Neural cell (in vitro differentiated cells): ENCODE data around the gene JADE1. TPM values are rescaled to one million over a fixed set of nuclear protein-coding genes. Genes with fewer than 3 reads are reported as not detected.
A peak's percentile ranks its signal among the peaks of the same experiment; 100 is the strongest.

Experiments used
- H2AFZ ChIP-seq: fragments of 200-600, 300-800 bp; sonication (generic), shearing (Covaris generic); 2 replicates; pipeline ENCODE4 v1.6.0; 2014; ENCODE audit warnings: low read depth, mild to moderate bottlenecking, antibody characterized with exemption, low read length, moderate library complexity
- H3F3A ChIP-seq: fragments of 200-600 bp; shearing (Covaris generic); 2 replicates; pipeline ENCODE4 v1.6.1; 2016; ENCODE audit warnings: mild to moderate bottlenecking, moderate library complexity, mixed read lengths, antibody characterized with exemption, low read length; ENCODE audit not compliant: insufficient read depth, poor library complexity, severe bottlenecking
- H3K27ac ChIP-seq: fragments of 200-600, 300-800 bp; sonication (generic), shearing (Covaris generic); 2 replicates; pipeline ENCODE4 v1.5.1; 2014; ENCODE audit warnings: mild to moderate bottlenecking, low read length, moderate library complexity
- H3K27me3 ChIP-seq: fragments of 300-800, 200-600 bp; sonication (generic), shearing (Covaris generic); 2 replicates; pipeline ENCODE4 v1.6.0; 2014; ENCODE audit warnings: mild to moderate bottlenecking, low read depth, low read length, moderate library complexity; ENCODE audit not compliant: insufficient read depth
- H3K36me3 ChIP-seq: fragments of 300-800, 200-600 bp; sonication (generic), shearing (Covaris generic); 2 replicates; pipeline ENCODE4 v1.5.1; 2014; ENCODE audit warnings: mild to moderate bottlenecking, antibody characterized with exemption, low read length, moderate library complexity; ENCODE audit not compliant: insufficient read depth
- H3K4me2 ChIP-seq: fragments of 300-800, 200-600 bp; sonication (generic), shearing (Covaris generic); 2 replicates; pipeline ENCODE4 v1.6.0; 2014; ENCODE audit warnings: mild to moderate bottlenecking, low read length
- H3K4me3 ChIP-seq: fragments of 300-800, 200-600 bp; sonication (generic), shearing (Covaris generic); 2 replicates; pipeline ENCODE4 v1.5.1; 2014; ENCODE audit warnings: mild to moderate bottlenecking, low read length, moderate library complexity
- H3K79me2 ChIP-seq: fragments of 200-600 bp; shearing (Covaris generic); replicated peaks from 2 replicates; pipeline ENCODE4 v1.6.0; 2014; ENCODE audit warnings: mild to moderate bottlenecking, low read length, moderate library complexity; ENCODE audit not compliant: insufficient read depth
- H3K9ac ChIP-seq: fragments of 300-800, 200-600 bp; sonication (generic), shearing (Covaris generic); 2 replicates; pipeline ENCODE4 v1.6.1; 2016; ENCODE audit warnings: mild to moderate bottlenecking, low read length, mixed read lengths
- H3K9me2 ChIP-seq: fragments of 200-600 bp; shearing (Covaris generic); 2 replicates; pipeline ENCODE4 v1.6.1; 2016; ENCODE audit warnings: mild to moderate bottlenecking, low read length, mixed read lengths; ENCODE audit not compliant: insufficient read depth
- H3K9me3 ChIP-seq: fragments of 200-600, 300-800 bp; sonication (generic), shearing (Covaris generic); 2 replicates; pipeline ENCODE4 v1.6.1; 2016; ENCODE audit warnings: mild to moderate bottlenecking, mixed run types, low read length, moderate library complexity, mixed read lengths
- H4K20me1 ChIP-seq: fragments of 200-600 bp; shearing (Covaris generic); 2 replicates; pipeline ENCODE4 v1.6.1; 2016; ENCODE audit warnings: mild to moderate bottlenecking, mixed run types; ENCODE audit not compliant: insufficient read depth
- CTCF ChIP-seq: fragments of 450-650 bp; IDR thresholded peaks from 2 replicates; pipeline ENCODE4 v1.5.1; 2014; ENCODE audit warnings: antibody characterized with exemption, mild to moderate bottlenecking, moderate library complexity; ENCODE audit not compliant: poor library complexity, severe bottlenecking
- EP300 ChIP-seq: fragments of 450-650 bp; conservative IDR thresholded peaks from 2 replicates; pipeline ENCODE4 v1.6.1; 2014; ENCODE audit warnings: antibody characterized with exemption, mild to moderate bottlenecking, moderate library complexity; ENCODE audit not compliant: poor library complexity, severe bottlenecking
- EZH2 ChIP-seq: fragments of 200-600, 300-800 bp; shearing (Covaris generic), sonication (generic); IDR thresholded peaks from 2 replicates; pipeline ENCODE4 v1.6.1; 2014; ENCODE audit warnings: antibody characterized with exemption, low read length, borderline replicate concordance, mild to moderate bottlenecking; ENCODE audit not compliant: insufficient read depth, poor library complexity, severe bottlenecking
- MXI1 ChIP-seq: fragments of 450-650 bp; conservative IDR thresholded peaks from 2 replicates; pipeline ENCODE4 v1.6.1; 2014; ENCODE audit warnings: antibody characterized with exemption, mild to moderate bottlenecking; ENCODE audit not compliant: poor library complexity, severe bottlenecking
- POLR2AphosphoS5 ChIP-seq: IDR thresholded peaks from 2 replicates; pipeline ENCODE4 v1.6.1; 2012
- RAD21 ChIP-seq: fragments of 450-650 bp; conservative IDR thresholded peaks from 2 replicates; pipeline ENCODE4 v1.6.1; 2014; ENCODE audit warnings: antibody characterized with exemption, mild to moderate bottlenecking, moderate library complexity
- REST ChIP-seq: IDR thresholded peaks from 2 replicates; pipeline ENCODE4 v1.6.1; 2012; ENCODE audit warnings: borderline replicate concordance
- SMC3 ChIP-seq: fragments of 450-650 bp; conservative IDR thresholded peaks from 2 replicates; pipeline ENCODE4 v1.6.1; 2014; ENCODE audit warnings: antibody characterized with exemption, mild to moderate bottlenecking, moderate library complexity; ENCODE audit not compliant: poor library complexity
- TAF1 ChIP-seq: IDR thresholded peaks from 2 replicates; pipeline ENCODE4 v1.6.1; 2012; ENCODE audit warnings: low read depth
- polyA plus RNA-seq: library from polyadenylated mRNA; depleted of rRNA; stranded (reverse); fragments of >200 nt; gene quantifications from 2 replicates; pipeline ENCODE4 v1.2.3, GENCODE V29; 2014

JADE1 gene
- polyA plus RNA-seq, 1 donor from 2014 or later: 14.5 TPM

GRCh38 chr4:128827296-128827695 lies 17.8 kb downstream of the JADE1 start:
- Histone ChIP-seq H3K4me3 (no peak overlapping the region), H3K36me3 (no peaks in the 10 kb centered on the region), H3K9ac (no peak overlapping the region), H2AFZ (no peak overlapping the region), H3K27me3 (no peaks in the 10 kb centered on the region), H4K20me1 (no peaks in the 10 kb centered on the region), H3K79me2 (peaks cover 48% of the 10 kb centered on the region), H3K27ac (no peak overlapping the region), H3K9me3 (no peaks in the 10 kb centered on the region), H3F3A (no peaks in the 10 kb centered on the region), H3K4me2 (no peak overlapping the region), H3K9me2 (no peaks in the 10 kb centered on the region)
- TF ChIP-seq EZH2: no peak
- TF ChIP-seq REST: no peak
- no peak for TF ChIP-seq EP300
- no peak for TF ChIP-seq RAD21
- no peak for TF ChIP-seq MXI1
- TF ChIP-seq CTCF: no peak
- TF ChIP-seq TAF1: no peak
- no peak for TF ChIP-seq SMC3
- TF ChIP-seq POLR2AphosphoS5: no peak

- TF ChIP-seq SMC3 (no peak), POLR2AphosphoS5 (no peak), EP300 (no peak), TAF1 (no peak), MXI1 (no peak), CTCF (no peak)
- Histone ChIP-seq H3K79me2 (peaks cover 29% of the 10 kb centered on the region), H3K9me3 (no peaks in the 10 kb centered on the region), H2AFZ (no peak overlapping the region), H3K36me3 (no peaks in the 10 kb centered on the region), H3K27ac (peak overlapping the region; percentile 82), H3K4me3 (peak overlapping the region; percentile 61), H3K9ac (peak overlapping the region; percentile 60), H3K4me2 (peak overlapping the region; percentile 72), H4K20me1 (no peaks in the 10 kb centered on the region), H3K27me3 (no peaks in the 10 kb centered on the region), H3F3A (no peaks in the 10 kb centered on the region), H3K9me2 (no peaks in the 10 kb centered on the region)
Observed at GRCh38 chr4:128830906-128831503, 21.5 kb downstream of the JADE1 start.
